ENCODE data around the gene CREB5.

DNA sequence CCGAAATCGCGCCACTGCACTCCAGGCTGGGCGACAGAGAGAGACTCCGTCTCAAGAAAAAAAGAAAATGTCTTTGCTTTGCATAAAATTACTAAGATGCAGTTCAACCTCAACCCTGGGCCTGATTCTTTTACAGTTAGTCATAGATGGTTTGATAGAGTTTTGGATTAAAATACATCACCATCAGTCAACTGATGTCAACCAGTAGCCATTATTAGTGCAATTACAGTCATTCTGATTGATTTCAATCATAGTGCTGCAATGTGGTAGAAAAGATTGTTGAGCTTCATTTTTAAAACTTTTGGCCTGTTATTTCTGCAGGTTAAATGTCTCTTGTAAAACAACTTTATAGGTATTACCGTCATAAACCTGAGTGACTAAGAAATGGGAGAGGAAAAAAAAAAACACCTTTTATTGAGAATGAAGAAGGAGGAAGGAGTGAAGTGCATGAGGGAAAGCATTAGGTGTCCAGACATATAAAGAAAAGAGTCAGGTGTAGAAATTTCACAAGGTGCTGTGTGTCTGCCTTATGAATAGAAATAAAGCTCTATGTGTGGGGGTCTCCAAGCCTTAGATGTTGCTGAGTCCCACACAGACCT, 395.2 kb downstream of the CREB5 start:
- no peak for TF ChIP-seq TAF1 (IDR thresholded peaks at IDR 0.05; ENCODE audit: low read depth)
- no peak for TF ChIP-seq NFIC (IDR thresholded peaks at IDR 0.05)
- no peak for TF ChIP-seq RAD21 (IDR thresholded peaks at IDR 0.05; ENCODE audit: low read depth)
- no peak for TF ChIP-seq CEBPB (IDR thresholded peaks at IDR 0.05)
